HepG2 (cell line): ENCODE data around the gene WDFY1. TPM values are rescaled to one million over a fixed set of nuclear protein-coding genes. Genes with fewer than 3 reads are reported as not detected.

Experiments
- HNF4A ChIP-seq: sonication (generic); formaldehyde crosslinking; IDR thresholded peaks from 2 replicates; pipeline ENCODE4 v1.4.0; 2020; ENCODE audit warnings: missing genetic modification reagents
- MXD4 ChIP-seq: IDR thresholded peaks from 2 replicates; pipeline ENCODE4 v1.6.1; 2016; ENCODE audit warnings: mild to moderate bottlenecking, missing biosample characterization, missing genetic modification reagents
- PAF1 ChIP-seq: IDR thresholded peaks from 2 replicates; pipeline ENCODE4 v1.6.1; 2016; ENCODE audit warnings: missing genetic modification reagents, missing compliant biosample characterization
- POLR2AphosphoS5 ChIP-seq: IDR thresholded peaks from 2 replicates; pipeline ENCODE4 v1.6.1; 2012; ENCODE audit warnings: low read depth, low read length
- SIN3A ChIP-seq: IDR thresholded peaks from 2 replicates; pipeline ENCODE4 v1.6.1; 2011; ENCODE audit warnings: low read depth, mild to moderate bottlenecking, control low read depth, low read length, borderline replicate concordance
- ZFP36 ChIP-seq: fragments of 150-350 bp; IDR thresholded peaks from 2 replicates; pipeline ENCODE4 v1.6.1; 2018; ENCODE audit warnings: borderline replicate concordance, low read length, low read depth; ENCODE audit not compliant: partially characterized antibody
- ZFYVE20 ChIP-seq: sonication (generic); formaldehyde crosslinking; IDR thresholded peaks from 2 replicates; pipeline ENCODE4 v1.8.0; 2023; ENCODE audit warnings: low read depth, mild to moderate bottlenecking, moderate library complexity, missing genetic modification reagents, borderline replicate concordance
- ZMYM3 ChIP-seq: sonication (generic); formaldehyde crosslinking; IDR thresholded peaks from 2 replicates; pipeline ENCODE4 v1.5.1; 2020; ENCODE audit warnings: mild to moderate bottlenecking, missing genetic modification reagents
- ZSCAN29 ChIP-seq: sonication (generic); formaldehyde crosslinking; conservative IDR thresholded peaks from 2 replicates; pipeline ENCODE4 v1.4.0; 2020; ENCODE audit warnings: mild to moderate bottlenecking, missing genetic modification reagents
- polyA plus RNA-seq, 8 experiments: library from polyadenylated mRNA; depleted of rRNA in 3 of 8; stranded (reverse) in 7 of 8; unstranded in 1 of 8; fragments of >200 nt; fragmentation: Illumina TruSeq in 4 of 8; extraction: Trizol in 4 of 8; gene quantifications; 2 replicates each; pipeline versions ENCODE4 v1.2.1 to v1.2.3, GENCODE V29; 2011 to 2016; ENCODE audit warnings: low read depth in 4 of 8, missing spikeins in 1 of 8, mixed read lengths in 1 of 8; ENCODE audit not compliant: insufficient read depth in 1 of 8
- total RNA-seq, 5 experiments: library from RNA; depleted of rRNA; stranded (reverse); fragments of >200 nt; fragmentation: Illumina TruSeq; extraction: Trizol; gene quantifications; 2 replicates each; pipeline ENCODE4 v1.2.3, GENCODE V29; 2016; ENCODE audit warnings: low read depth in 1 of 5
- TF ChIP-seq, protein P1 (sequence below): sonication (generic); formaldehyde crosslinking; IDR thresholded peaks from 2 replicates; pipeline ENCODE4 v1.4.0; 2020; ENCODE audit warnings: missing genetic modification reagents, borderline replicate concordance
- TF ChIP-seq, protein P2 (sequence below): sonication (generic); formaldehyde crosslinking; IDR thresholded peaks from 2 replicates; pipeline ENCODE4 v1.4.0; 2020; ENCODE audit warnings: missing genetic modification reagents
- TF ChIP-seq, protein P3 (sequence below), 2 experiments: fragments of 450-650 bp in 1 of 2; sonication (generic) in 1 of 2; formaldehyde crosslinking in 1 of 2; IDR thresholded peaks; 2 replicates each; pipeline versions ENCODE4 v1.6.1 to v1.8.0; 2016 to 2022; ENCODE audit warnings: antibody characterized with exemption in 1 of 2, mild to moderate bottlenecking in 1 of 2, missing genetic modification reagents in 1 of 2

WDFY1 gene
- total and polyA plus RNA-seq, 2 of the 13 experiments (the other 11 are each of a cell fraction or from before 2014, with no cell fraction given), result 77.0 to 78.4 TPM

DNA sequence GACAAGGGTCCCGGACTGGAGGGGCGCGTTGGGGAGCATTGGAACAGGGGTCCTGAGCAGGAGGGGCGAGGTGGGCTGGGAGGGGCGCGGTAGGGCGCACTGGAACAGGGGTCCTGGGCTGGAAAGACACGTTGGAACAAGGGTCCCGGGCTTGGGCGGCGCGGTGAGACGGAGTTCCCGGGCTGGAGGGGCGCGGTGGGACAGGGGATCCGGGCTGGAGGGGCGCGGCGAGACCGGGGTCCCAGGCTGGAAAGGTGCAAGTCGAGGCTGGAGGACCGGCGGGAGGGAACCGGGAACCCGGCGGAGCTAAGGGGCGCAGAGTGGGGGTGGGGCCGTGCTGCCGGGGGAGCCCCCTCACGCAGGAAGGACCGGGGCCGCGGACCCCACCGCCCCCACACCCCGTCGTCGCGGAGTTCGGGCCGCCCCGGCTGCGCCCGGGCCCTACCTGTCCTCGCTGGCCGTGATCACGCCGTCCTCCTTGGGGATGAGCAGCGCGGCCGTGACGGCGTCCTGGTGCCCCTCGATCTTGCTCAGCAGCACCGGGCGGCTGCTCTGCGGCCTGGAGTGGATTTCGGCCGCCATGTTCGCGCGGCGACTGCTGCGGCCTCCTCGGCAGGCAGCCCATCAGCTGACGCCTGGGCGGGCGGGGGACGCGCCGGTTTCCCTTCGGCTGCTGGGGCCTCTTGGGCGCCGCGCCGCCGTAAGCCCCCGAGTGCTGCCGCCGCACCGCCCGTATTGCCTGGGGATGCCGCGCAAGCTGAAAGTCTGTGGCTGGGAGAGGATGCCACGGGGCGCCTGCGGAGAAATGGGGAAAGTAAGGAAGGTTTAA, at the start of gene WDFY1 (continued):
- TF ChIP-seq ZMYM3 (CRISPR knock-in tag) (peak; percentile 95), ZFYVE20 (CRISPR knock-in tag) (no peak), HNF4A (CRISPR knock-in tag) (0 out of 2 replicates have a peak, but pooled peaks have one; percentile 24), SIN3A (peak; percentile 95; the same call in 1 of the 2 replicates), PAF1 (no peak), POLR2AphosphoS5 (peak; percentile 88), ZSCAN29 (no peak; the same call in 1 of the 2 replicates), MXD4 (CRISPR knock-in tag) (peak; percentile 77; the same call in 1 of the 2 replicates), ZFP36 (no peak)
- TF ChIP-seq, protein P1, sequence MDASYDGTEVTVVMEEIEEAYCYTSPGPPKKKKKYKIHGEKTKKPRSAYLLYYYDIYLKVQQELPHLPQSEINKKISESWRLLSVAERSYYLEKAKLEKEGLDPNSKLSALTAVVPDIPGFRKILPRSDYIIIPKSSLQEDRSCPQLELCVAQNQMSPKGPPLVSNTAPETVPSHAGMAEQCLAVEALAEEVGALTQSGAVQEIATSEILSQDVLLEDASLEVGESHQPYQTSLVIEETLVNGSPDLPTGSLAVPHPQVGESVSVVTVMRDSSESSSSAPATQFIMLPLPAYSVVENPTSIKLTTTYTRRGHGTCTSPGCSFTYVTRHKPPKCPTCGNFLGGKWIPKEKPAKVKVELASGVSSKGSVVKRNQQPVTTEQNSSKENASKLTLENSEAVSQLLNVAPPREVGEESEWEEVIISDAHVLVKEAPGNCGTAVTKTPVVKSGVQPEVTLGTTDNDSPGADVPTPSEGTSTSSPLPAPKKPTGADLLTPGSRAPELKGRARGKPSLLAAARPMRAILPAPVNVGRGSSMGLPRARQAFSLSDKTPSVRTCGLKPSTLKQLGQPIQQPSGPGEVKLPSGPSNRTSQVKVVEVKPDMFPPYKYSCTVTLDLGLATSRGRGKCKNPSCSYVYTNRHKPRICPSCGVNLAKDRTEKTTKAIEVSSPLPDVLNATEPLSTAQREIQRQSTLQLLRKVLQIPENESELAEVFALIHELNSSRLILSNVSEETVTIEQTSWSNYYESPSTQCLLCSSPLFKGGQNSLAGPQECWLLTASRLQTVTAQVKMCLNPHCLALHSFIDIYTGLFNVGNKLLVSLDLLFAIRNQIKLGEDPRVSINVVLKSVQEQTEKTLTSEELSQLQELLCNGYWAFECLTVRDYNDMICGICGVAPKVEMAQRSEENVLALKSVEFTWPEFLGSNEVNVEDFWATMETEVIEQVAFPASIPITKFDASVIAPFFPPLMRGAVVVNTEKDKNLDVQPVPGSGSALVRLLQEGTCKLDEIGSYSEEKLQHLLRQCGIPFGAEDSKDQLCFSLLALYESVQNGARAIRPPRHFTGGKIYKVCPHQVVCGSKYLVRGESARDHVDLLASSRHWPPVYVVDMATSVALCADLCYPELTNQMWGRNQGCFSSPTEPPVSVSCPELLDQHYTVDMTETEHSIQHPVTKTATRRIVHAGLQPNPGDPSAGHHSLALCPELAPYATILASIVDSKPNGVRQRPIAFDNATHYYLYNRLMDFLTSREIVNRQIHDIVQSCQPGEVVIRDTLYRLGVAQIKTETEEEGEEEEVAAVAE (CRISPR knock-in tag), result peak; percentile 69; the same call in 1 of the 2 replicates
- TF ChIP-seq, protein P2, sequence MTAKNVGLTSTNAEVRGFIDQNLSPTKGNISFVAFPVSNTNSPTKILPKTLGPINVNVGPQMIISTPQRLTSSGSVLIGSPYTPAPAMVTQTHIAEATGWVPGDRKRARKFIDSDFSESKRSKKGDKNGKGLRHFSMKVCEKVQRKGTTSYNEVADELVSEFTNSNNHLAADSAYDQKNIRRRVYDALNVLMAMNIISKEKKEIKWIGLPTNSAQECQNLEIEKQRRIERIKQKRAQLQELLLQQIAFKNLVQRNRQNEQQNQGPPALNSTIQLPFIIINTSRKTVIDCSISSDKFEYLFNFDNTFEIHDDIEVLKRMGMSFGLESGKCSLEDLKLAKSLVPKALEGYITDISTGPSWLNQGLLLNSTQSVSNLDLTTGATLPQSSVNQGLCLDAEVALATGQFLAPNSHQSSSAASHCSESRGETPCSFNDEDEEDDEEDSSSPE, result peak; percentile 90
- TF ChIP-seq, protein P3, sequence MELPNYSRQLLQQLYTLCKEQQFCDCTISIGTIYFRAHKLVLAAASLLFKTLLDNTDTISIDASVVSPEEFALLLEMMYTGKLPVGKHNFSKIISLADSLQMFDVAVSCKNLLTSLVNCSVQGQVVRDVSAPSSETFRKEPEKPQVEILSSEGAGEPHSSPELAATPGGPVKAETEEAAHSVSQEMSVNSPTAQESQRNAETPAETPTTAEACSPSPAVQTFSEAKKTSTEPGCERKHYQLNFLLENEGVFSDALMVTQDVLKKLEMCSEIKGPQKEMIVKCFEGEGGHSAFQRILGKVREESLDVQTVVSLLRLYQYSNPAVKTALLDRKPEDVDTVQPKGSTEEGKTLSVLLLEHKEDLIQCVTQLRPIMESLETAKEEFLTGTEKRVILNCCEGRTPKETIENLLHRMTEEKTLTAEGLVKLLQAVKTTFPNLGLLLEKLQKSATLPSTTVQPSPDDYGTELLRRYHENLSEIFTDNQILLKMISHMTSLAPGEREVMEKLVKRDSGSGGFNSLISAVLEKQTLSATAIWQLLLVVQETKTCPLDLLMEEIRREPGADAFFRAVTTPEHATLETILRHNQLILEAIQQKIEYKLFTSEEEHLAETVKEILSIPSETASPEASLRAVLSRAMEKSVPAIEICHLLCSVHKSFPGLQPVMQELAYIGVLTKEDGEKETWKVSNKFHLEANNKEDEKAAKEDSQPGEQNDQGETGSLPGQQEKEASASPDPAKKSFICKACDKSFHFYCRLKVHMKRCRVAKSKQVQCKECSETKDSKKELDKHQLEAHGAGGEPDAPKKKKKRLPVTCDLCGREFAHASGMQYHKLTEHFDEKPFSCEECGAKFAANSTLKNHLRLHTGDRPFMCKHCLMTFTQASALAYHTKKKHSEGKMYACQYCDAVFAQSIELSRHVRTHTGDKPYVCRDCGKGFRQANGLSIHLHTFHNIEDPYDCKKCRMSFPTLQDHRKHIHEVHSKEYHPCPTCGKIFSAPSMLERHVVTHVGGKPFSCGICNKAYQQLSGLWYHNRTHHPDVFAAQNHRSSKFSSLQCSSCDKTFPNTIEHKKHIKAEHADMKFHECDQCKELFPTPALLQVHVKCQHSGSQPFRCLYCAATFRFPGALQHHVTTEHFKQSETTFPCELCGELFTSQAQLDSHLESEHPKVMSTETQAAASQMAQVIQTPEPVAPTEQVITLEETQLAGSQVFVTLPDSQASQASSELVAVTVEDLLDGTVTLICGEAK (IDR thresholded peaks at IDR 0.05), result no peak
- TF ChIP-seq, protein P3 (CRISPR knock-in tag; IDR thresholded peaks at IDR 0.05), result peak; percentile 70; the same call in 1 of the 2 replicates
